CD4-positive, alpha-beta T cell treated with Interferon gamma for 1 hour (primary cell): Measurements from ENCODE around the gene HIBADH.

ENCODE experiments used
- DNase-seq: peaks from one replicate; pipeline ENCODE4 v3.0.0-alpha.2; 2020

Gene HIBADH

DNA sequence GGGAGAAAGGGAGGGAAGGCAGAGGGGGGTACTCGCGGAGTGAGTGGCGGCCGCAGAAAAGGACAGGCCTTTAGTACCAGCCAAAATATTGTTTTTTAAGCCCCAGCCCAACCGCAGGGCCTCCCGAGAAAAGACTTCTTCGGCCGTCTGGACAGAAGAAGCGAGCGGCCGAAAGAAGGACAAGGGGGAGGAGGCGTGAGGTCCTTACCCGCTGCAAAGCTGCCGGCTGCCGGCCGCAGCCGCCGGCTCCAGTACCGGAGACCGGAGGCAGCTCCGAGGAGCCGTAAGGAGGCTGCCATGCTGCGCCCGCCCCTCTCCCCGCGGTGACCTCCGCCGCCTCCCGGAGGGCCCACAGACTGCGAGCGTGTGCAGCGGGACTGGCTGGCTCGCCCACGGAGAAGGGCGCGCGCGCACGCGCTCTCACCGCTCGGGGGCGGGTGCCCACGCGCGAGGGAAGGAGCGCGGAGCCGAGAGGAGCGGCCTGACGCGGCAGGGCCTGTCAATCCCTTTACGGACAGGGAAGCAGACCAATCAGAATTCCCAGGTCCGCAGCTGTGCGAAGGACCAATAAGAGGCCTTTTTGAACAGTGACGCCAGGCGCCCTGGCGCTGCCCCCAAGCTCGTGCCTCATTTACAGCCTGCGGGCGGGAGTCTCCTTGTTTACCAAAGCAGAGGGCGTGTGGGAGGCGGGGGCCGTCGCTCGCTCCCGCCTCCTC lies at the start of gene HIBADH:
Gene HIBADH, minus strand, starts transcription at position 394 of the 716 bp plus-strand sequence. Its CDS starts 95 bp downstream, at position 299.
- DNase-seq: peak; percentile 98

- DNase-seq: no peak
Observed at GRCh38 chr7:27712217-27712616, 49.5 kb upstream of the HIBADH start.

DNA sequence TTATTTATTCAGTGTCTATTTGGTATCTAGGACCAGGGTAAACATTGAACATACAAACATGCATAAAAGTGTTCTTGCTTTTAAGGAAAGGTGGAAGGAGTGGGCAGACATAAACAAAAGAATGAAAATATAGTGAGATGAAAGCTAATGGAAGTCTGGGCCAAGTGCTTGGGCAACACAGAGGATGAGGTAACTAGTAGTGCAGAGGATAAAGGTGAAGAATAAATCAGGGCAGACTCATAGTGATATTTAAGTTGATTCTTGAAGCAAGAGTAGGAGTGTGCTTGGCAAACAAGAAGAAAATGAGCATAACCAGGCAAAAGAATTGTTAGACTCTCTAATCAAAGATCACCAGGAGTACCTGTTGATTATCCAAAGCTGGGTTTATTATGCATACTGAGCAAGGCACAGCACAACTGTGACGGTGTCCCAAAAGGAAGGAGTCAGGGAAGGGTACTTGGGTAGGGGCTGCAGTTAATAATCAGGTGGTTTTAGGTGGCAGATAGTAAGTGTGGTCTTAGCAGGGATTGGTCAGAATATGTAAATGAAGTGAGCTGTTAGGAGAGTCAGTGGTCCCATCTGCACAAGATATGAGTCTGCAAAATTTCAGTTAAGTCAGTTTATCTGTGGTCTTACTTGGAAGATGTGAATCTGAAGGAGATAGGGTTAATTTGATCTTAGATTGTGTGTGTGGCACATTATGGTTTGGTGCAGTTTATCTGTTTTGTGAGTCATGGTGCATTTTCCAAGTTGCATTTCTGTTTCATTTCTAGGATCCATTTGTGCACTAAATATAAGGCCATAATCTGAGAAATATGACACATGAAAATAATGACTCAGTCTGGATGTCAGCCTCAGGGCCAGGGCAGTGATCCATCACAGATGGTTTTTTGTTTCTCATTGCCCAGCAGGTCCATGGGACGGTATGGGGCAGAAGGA lies 46.7 kb upstream of the HIBADH start:
- DNase-seq: no peak

GRCh38 chr7:27708485-27708884 lies 45.8 kb upstream of the HIBADH start:
- DNase-seq: no peak

- no peak for DNase-seq
Observed at GRCh38 chr7:27705200-27705594, 42.5 kb upstream of the HIBADH start.

- DNase-seq: no peak
Observed at GRCh38 chr7:27704422-27705199, 41.9 kb upstream of the HIBADH start.

DNA sequence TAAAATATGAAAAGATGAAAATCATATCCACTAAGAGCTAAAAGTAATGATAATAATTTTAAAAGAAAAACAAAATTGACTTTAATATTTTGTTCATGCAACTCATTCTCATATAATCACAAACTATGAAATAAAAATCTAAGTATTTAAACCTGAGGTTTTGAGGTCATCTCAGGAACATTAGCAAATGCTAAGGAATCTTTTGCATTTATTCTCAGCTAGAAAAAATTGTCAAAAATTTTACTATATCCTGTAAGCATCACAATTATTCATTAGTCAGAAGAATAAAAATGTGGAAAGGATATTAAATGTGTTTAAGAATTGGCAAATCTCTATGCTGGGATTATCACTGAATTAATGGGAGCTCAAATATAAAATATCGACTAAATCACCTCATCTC lies 40.5 kb upstream of the HIBADH start:
- DNase-seq: no peak

GRCh38 chr7:27700501-27700900 lies 37.8 kb upstream of the HIBADH start:
- DNase-seq: no peak

- no peak for DNase-seq
Observed at GRCh38 chr7:27699751-27700150, 37.1 kb upstream of the HIBADH start.

DNA sequence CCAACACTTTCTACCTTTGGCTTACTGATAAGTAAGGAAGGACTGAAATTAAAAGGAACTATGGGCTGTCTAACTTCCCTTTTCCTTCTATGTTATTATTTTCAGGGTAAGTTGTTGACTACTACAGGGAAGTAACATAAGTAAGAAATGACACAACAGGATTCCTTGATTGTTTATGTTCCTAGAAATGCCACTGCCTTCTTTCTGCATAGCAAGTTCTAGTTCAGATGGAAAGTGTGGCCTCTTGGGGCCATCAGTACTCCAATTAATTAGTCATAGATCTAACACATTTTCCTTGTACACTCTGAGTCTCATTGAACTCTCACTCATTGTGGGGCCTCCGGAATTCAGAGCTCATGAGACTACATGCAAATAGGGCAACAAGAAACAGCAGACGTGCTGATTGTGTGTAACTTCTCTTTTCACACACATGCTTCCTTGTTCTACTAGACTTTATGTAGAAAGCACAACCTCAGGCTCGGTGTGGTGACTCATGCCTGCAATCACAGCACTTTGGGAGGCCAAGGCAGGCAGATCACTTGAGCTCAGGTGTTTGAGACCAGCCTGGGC lies 35.3 kb upstream of the HIBADH start:
- peak; percentile 58 for DNase-seq

DNA sequence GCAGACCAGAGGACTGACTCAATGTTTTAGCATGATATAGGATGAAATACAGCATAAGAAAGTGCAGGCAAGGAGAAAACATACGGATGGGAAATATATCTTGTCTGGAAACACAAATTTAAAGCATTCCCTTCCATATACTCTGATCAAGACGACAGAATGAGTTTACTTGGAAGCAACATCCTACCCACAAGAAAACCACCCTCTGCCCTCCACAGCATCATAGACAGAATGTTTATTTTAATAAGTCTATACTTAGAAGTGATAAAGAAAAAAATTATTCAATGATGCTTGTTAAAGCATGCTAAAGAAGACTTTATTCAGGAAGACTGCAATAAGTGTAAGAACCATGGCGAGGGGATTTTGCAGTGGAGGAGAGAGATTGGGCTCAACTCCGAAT lies 32.4 kb upstream of the HIBADH start:
- DNase-seq: no peak

GRCh38 chr7:27693794-27694193 lies 31.1 kb upstream of the HIBADH start:
- DNase-seq: no peak

GRCh38 chr7:27690649-27691048 lies 28.0 kb upstream of the HIBADH start:
- no peak for DNase-seq

- DNase-seq: no peak
Observed at GRCh38 chr7:27689591-27690164, 27.0 kb upstream of the HIBADH start.

DNA sequence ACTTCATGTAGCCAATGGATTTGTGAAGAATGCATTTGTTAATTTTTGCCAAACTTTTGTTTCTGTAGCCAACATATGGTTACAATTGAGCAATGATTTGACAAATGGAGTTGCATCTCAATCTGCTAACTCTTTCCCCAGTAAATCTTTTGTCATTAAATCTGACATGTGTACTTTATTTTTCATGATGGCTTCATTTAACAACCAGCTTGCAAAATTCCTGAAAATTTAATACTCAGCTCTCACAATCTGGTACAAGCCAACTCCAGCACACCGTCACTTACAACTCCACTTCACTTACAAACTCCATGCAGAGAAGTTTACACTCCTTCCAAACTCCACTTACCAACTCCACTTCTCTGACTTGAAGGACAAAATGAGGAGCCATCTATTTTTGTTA lies 26.5 kb upstream of the HIBADH start:
- DNase-seq: no peak

GRCh38 chr7:27688646-27689045 lies 26.0 kb upstream of the HIBADH start:
- no peak for DNase-seq

GRCh38 chr7:27688056-27688455 lies 25.4 kb upstream of the HIBADH start:
- no peak for DNase-seq

- DNase-seq: no peak
Observed at GRCh38 chr7:27686315-27686714, 23.6 kb upstream of the HIBADH start.

DNA sequence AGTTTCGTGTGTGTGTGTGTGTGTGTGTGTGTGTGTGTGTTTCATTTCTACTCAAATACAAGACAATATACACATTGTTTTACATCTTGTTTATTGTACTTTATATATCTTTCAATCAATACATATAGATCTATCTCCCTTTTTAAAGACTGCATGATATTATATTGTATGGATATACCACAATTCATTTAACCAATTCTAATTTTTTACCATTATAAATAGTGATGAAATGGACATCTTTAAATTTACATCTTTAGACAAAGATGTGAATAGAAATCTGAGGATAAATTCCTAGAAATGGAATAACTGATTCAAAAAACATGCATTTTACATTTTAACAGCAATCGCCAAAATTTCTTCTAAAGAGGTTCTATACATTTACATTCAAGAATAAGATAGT lies 23.2 kb upstream of the HIBADH start:
- no peak for DNase-seq

DNA sequence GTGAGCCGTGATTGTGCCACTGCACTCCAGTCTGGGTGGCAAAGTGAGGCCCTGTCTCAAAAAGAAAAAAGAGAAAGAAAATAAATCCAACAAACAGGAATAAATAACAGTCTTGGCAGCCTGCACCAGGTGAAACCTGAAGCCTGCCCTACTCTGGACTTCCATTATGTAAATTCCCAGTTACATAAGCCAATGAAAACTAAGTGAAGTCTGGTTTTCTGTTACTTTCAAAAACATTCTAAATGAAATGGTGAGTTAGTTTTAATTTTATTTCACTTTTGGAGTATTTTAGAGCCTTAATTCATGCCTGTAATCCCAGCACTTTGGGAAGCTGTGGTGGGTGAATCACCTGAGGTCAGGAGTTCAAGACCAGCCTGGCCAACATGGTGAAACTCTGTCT lies 22.5 kb upstream of the HIBADH start:
- DNase-seq: no peak

- no peak for DNase-seq
Observed at GRCh38 chr7:27684491-27684890, 21.8 kb upstream of the HIBADH start.

- DNase-seq: no peak
Observed at GRCh38 chr7:27680610-27681009, 17.9 kb upstream of the HIBADH start.
